Calu3 (cell line): ENCODE results near the gene ADARB1. TPM values are rescaled to one million over a fixed set of nuclear protein-coding genes. Genes with fewer than 3 reads are reported as not detected.
A peak's percentile ranks its signal among the peaks of the same experiment; 100 is the strongest.

ENCODE experiments used
- BruUV-seq: library from RNA; stranded (reverse); fragments of 400-500 nt; replicated peaks from 2 replicates; lab custom pipeline; 2021; lab: Mats Ljungman, UMichigan
- CTCF ChIA-PET: fragments of 300-600 bp; sonication (Branson Sonifier 250); formaldehyde crosslinking; loops from one replicate; lab custom pipeline; 2022; ENCODE audit warnings: antibody characterized with exemption; lab: Charles Lee
- DNase-seq: peaks from one replicate; pipeline ENCODE4 v3.0.0; 2022
- H3K27ac Mint-ChIP-seq: one replicate; pipeline ENCODE4 v1.8.0; 2022; ENCODE audit warnings: mixed read lengths; ENCODE audit not compliant: unreplicated experiment
- H3K27me3 Mint-ChIP-seq: one replicate; pipeline ENCODE4 v1.8.0; 2022; ENCODE audit warnings: mixed read lengths; ENCODE audit not compliant: unreplicated experiment
- H3K36me3 Mint-ChIP-seq: one replicate; pipeline ENCODE4 v1.8.0; 2022; ENCODE audit warnings: mild to moderate bottlenecking, moderate library complexity, mixed read lengths; ENCODE audit not compliant: insufficient read depth, unreplicated experiment
- H3K4me1 Mint-ChIP-seq: one replicate; pipeline ENCODE4 v1.8.0; 2022; ENCODE audit warnings: mild to moderate bottlenecking, low read depth, mixed read lengths; ENCODE audit not compliant: unreplicated experiment
- H3K4me3 Mint-ChIP-seq: one replicate; pipeline ENCODE4 v1.8.0; 2022; ENCODE audit warnings: mild to moderate bottlenecking, low read depth, moderate library complexity, mixed read lengths; ENCODE audit not compliant: unreplicated experiment
- H3K9me3 Mint-ChIP-seq: one replicate; pipeline ENCODE4 v1.8.0; 2022; ENCODE audit warnings: low read depth, mixed read lengths; ENCODE audit not compliant: unreplicated experiment
- intact Hi-C: fragments of 100-400 bp; cut with micrococcal nuclease; formaldehyde crosslinking; loops from one replicate; pipeline ENCODE4 v1.10.0; 2022; ENCODE audit not compliant: unreplicated experiment
- total RNA-seq: library from RNA; stranded (reverse); gene quantifications from 2 replicates; pipeline ENCODE4 v1.2.3, GENCODE V29; 2022
- TF ChIP-seq, protein P1 (sequence below): fragments of 200-600 bp; IDR thresholded peaks from one replicate; pipeline ENCODE4 v1.8.0; 2022; ENCODE audit warnings: antibody characterized with exemption; ENCODE audit not compliant: unreplicated experiment

Gene ADARB1
- total RNA-seq, 1 experiment from 2014 or later, result 2.8 TPM

- no peak overlapping the region for H3K4me3 Mint-ChIP-seq
- H3K27ac Mint-ChIP-seq, result no peak overlapping the region
Observed at GRCh38 chr21:45126204-45126626, 51.8 kb downstream of the ADARB1 start.

GRCh38 chr21:45126983-45127382, 52.6 kb downstream of the ADARB1 start:
- H3K27me3 Mint-ChIP-seq, result peaks cover 50% of the 10 kb centered on the region
- CTCF ChIA-PET, result interaction anchor here (1.9 kb wide), 1 partner anchor 177 kb away, joined by 4 read pairs; no protein-coding TSS in a partner anchor
- no peak overlapping the region for H3K27ac Mint-ChIP-seq
- DNase-seq, result no peak
- intact Hi-C loops, result loop anchor here (10.0 kb wide), 1 partner anchor 322 kb away; the partner anchor contains the start of gene UBE2G2
- H3K9me3 Mint-ChIP-seq, result no peaks in the 10 kb centered on the region
- BruUV-seq, result no TSS peak
- TF ChIP-seq, protein P1, sequence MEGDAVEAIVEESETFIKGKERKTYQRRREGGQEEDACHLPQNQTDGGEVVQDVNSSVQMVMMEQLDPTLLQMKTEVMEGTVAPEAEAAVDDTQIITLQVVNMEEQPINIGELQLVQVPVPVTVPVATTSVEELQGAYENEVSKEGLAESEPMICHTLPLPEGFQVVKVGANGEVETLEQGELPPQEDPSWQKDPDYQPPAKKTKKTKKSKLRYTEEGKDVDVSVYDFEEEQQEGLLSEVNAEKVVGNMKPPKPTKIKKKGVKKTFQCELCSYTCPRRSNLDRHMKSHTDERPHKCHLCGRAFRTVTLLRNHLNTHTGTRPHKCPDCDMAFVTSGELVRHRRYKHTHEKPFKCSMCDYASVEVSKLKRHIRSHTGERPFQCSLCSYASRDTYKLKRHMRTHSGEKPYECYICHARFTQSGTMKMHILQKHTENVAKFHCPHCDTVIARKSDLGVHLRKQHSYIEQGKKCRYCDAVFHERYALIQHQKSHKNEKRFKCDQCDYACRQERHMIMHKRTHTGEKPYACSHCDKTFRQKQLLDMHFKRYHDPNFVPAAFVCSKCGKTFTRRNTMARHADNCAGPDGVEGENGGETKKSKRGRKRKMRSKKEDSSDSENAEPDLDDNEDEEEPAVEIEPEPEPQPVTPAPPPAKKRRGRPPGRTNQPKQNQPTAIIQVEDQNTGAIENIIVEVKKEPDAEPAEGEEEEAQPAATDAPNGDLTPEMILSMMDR, result no peak
- no peaks in the 10 kb centered on the region for H3K36me3 Mint-ChIP-seq
- H3K4me3 Mint-ChIP-seq, result no peak overlapping the region
- peaks cover 11% of the 10 kb centered on the region for H3K4me1 Mint-ChIP-seq

More at GRCh38 chr21:45126204-45126626, 51.8 kb downstream of the ADARB1 start:
- CTCF ChIA-PET, result interaction anchor here (1.0 to 1.9 kb wide), 3 partner anchors 11 to 176 kb away, joined by 3 to 4 read pairs (median 3); no protein-coding TSS in a partner anchor
- no TSS peak for BruUV-seq
- Mint-ChIP-seq H3K9me3 (no peaks in the 10 kb centered on the region), H3K4me1 (peaks cover 11% of the 10 kb centered on the region), H3K36me3 (no peaks in the 10 kb centered on the region), H3K27me3 (peaks cover 58% of the 10 kb centered on the region)
- TF ChIP-seq, protein P1, result no peak
- intact Hi-C loops, result loop anchor here (10.0 kb wide), 1 partner anchor 321 kb away; the partner anchor contains the start of gene UBE2G2
- no peak for DNase-seq

DNA sequence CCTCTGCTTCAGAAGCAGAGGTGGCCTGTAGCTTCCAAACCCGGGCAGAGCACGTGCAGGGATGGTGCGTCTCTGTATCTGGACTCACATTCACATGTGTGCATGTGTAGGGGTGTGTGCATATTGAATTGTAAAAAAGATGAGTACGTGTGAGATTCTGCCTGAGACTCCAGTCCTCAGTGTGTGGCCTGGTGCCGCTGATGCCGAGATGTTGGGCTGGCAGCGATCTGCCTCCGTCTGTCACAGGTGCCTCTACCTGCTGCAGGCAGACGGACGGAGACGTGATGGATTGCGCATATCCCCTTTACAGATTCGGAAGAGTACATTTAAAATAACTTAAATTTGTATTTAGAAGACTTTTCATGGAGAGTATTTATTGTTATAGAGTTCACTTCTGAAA, 53.6 kb downstream of the ADARB1 start:
- TF ChIP-seq, protein P1, result no peak
- H3K36me3 Mint-ChIP-seq, result no peaks in the 10 kb centered on the region
- peaks cover 11% of the 10 kb centered on the region for H3K4me1 Mint-ChIP-seq
- no peak for DNase-seq
- peaks cover 41% of the 10 kb centered on the region for H3K27me3 Mint-ChIP-seq
- no peak overlapping the region for H3K27ac Mint-ChIP-seq
- BruUV-seq, result no TSS peak
- CTCF ChIA-PET, result interaction anchor here (0.6 to 2.4 kb wide), 11 partner anchors 9 to 327 kb away, joined by 3 to 33 read pairs (median 4); partner anchors contain the start of gene UBE2G2
- no peaks in the 10 kb centered on the region for H3K9me3 Mint-ChIP-seq
- intact Hi-C loops, result loop anchor here (2.0 to 10.0 kb wide), 2 partner anchors 179 to 323 kb away; partner anchors contain the start of gene UBE2G2
- H3K4me3 Mint-ChIP-seq, result no peak overlapping the region

- Mint-ChIP-seq H3K27ac (no peak overlapping the region), H3K36me3 (no peaks in the 10 kb centered on the region), H3K4me1 (peaks cover 11% of the 10 kb centered on the region), H3K9me3 (no peaks in the 10 kb centered on the region), H3K27me3 (peaks cover 36% of the 10 kb centered on the region), H3K4me3 (no peak overlapping the region)
- peak; percentile 72 for DNase-seq
- no TSS peak for BruUV-seq
- CTCF ChIA-PET, result interaction anchor here (0.6 to 2.4 kb wide), 12 partner anchors 8 to 328 kb away, joined by 3 to 33 read pairs (median 4); partner anchors contain the start of gene UBE2G2
- TF ChIP-seq, protein P1, result peak; percentile 47
- intact Hi-C loops, result loop anchor here (2.0 to 10.0 kb wide), 2 partner anchors 180 to 324 kb away; partner anchors contain the start of gene UBE2G2
Observed at GRCh38 chr21:45128613-45129188, 54.3 kb downstream of the ADARB1 start.
